Stimulated activated CD4-positive, alpha-beta T cell treated with anti-CD3 and anti-CD28 coated beads, Interleukin-12 subunit alpha, Interleukin-12 subunit beta, amount 100 ng/mL, for 4 hours (primary cell): ENCODE data around the gene PELI2.

Source experiments
- DNase-seq: peaks from one replicate; pipeline ENCODE4 v3.0.0-alpha.2; 2020

Gene PELI2

GRCh38 chr14:56176530-56176929 lies 58.3 kb downstream of the PELI2 start:
- no peak for DNase-seq

- DNase-seq, result no peak
Measured at GRCh38 chr14:56177036-56177435, 58.8 kb downstream of the PELI2 start.

- DNase-seq, result no peak
Measured at GRCh38 chr14:56180754-56181542, 62.7 kb downstream of the PELI2 start.

GRCh38 chr14:56181681-56182085 lies 63.5 kb downstream of the PELI2 start:
- no peak for DNase-seq

GRCh38 chr14:56182410-56182809 lies 64.2 kb downstream of the PELI2 start:
- DNase-seq, result no peak

GRCh38 chr14:56183631-56184157 lies 65.5 kb downstream of the PELI2 start:
- DNase-seq, result no peak

GRCh38 chr14:56185992-56186391 lies 67.8 kb downstream of the PELI2 start:
- no peak for DNase-seq

GRCh38 chr14:56187736-56188135 lies 69.5 kb downstream of the PELI2 start:
- DNase-seq, result no peak

- DNase-seq, result no peak
Measured at GRCh38 chr14:56189307-56189706, 71.1 kb downstream of the PELI2 start.

- DNase-seq, result no peak
Measured at GRCh38 chr14:56193347-56193746, 75.1 kb downstream of the PELI2 start.

GRCh38 chr14:56194042-56194441 lies 75.8 kb downstream of the PELI2 start:
- DNase-seq, result no peak

GRCh38 chr14:56195223-56195622 lies 77.0 kb downstream of the PELI2 start:
- no peak for DNase-seq

GRCh38 chr14:56195704-56196103 lies 77.5 kb downstream of the PELI2 start:
- DNase-seq, result no peak

- no peak for DNase-seq
Measured at GRCh38 chr14:56196274-56196673, 78.1 kb downstream of the PELI2 start.

GRCh38 chr14:56197150-56197549 lies 78.9 kb downstream of the PELI2 start:
- DNase-seq, result no peak

- no peak for DNase-seq
Measured at GRCh38 chr14:56198438-56198837, 80.2 kb downstream of the PELI2 start.

GRCh38 chr14:56199095-56199981 lies 81.1 kb downstream of the PELI2 start:
- DNase-seq, result no peak

- no peak for DNase-seq
Measured at GRCh38 chr14:56199982-56200577, 81.9 kb downstream of the PELI2 start.

GRCh38 chr14:56202256-56202655 lies 84.0 kb downstream of the PELI2 start:
- DNase-seq, result no peak

GRCh38 chr14:56205881-56206280 lies 87.7 kb downstream of the PELI2 start:
- DNase-seq, result no peak

GRCh38 chr14:56206596-56206995 lies 88.4 kb downstream of the PELI2 start:
- no peak for DNase-seq

GRCh38 chr14:56207626-56208292 lies 89.5 kb downstream of the PELI2 start:
- no peak for DNase-seq

GRCh38 chr14:56208520-56208919 lies 90.3 kb downstream of the PELI2 start:
- DNase-seq, result no peak
